AML-193 (cell line): ENCODE measurements around the gene ID1.
"Not testable (repeated sequence)": the region's sequence is repeated elsewhere in the genome, so short reads cannot be mapped to it uniquely, and the experiment has no call there.

ENCODE experiments used
- DNase-seq, 2 experiments: peaks; one replicate each; lab custom pipeline; 2025; lab: John Stamatoyannopoulos, UW

The ID1 gene

GRCh38 chr20:31573555-31574321, 31.4 kb upstream of the ID1 start:
- DNase-seq: no peak

- not testable (repeated sequence) for DNase-seq
Measured at GRCh38 chr20:31574986-31575385, 30.1 kb upstream of the ID1 start.

GRCh38 chr20:31576751-31577150, 28.3 kb upstream of the ID1 start:
- DNase-seq: no peak

GRCh38 chr20:31577194-31577593, 27.9 kb upstream of the ID1 start:
- DNase-seq: no peak

- DNase-seq: no peak
Measured at GRCh38 chr20:31578448-31579138, 26.5 kb upstream of the ID1 start.

GRCh38 chr20:31579245-31579644, 25.8 kb upstream of the ID1 start:
- no peak for DNase-seq

GRCh38 chr20:31579941-31580651, 25.0 kb upstream of the ID1 start:
- not testable (repeated sequence) for DNase-seq

GRCh38 chr20:31580706-31581105, 24.4 kb upstream of the ID1 start:
- DNase-seq: no peak

GRCh38 chr20:31581391-31581790, 23.7 kb upstream of the ID1 start:
- no peak for DNase-seq

- no peak for DNase-seq
Measured at GRCh38 chr20:31587545-31588389, 17.3 kb upstream of the ID1 start.

- DNase-seq: no peak
Measured at GRCh38 chr20:31590717-31591225, 14.3 kb upstream of the ID1 start.

- no peak for DNase-seq
Measured at GRCh38 chr20:31593221-31594001, 11.7 kb upstream of the ID1 start.

GRCh38 chr20:31594002-31594557, 11.0 kb upstream of the ID1 start:
- no peak for DNase-seq

GRCh38 chr20:31594558-31595379, 10.3 kb upstream of the ID1 start:
- DNase-seq: no peak

- no peak for DNase-seq
Measured at GRCh38 chr20:31595380-31595653, 9.8 kb upstream of the ID1 start.

- no peak for DNase-seq
Measured at GRCh38 chr20:31595654-31596411, 9.3 kb upstream of the ID1 start.

GRCh38 chr20:31596412-31596715, 8.7 kb upstream of the ID1 start:
- DNase-seq: not testable (repeated sequence)

GRCh38 chr20:31596831-31597480, 8.1 kb upstream of the ID1 start:
- no peak for DNase-seq

GRCh38 chr20:31597481-31597855, 7.6 kb upstream of the ID1 start:
- no peak for DNase-seq
